C4-2B (cell line): ENCODE data around the gene DGKG.

Experiments used
- CTCF ChIP-seq: fragments of 450-650 bp; conservative IDR thresholded peaks from 2 replicates; pipeline ENCODE4 v1.5.1; 2017; ENCODE audit warnings: mild to moderate bottlenecking
- ZFX ChIP-seq: fragments of 450-650 bp; IDR thresholded peaks from 2 replicates; pipeline ENCODE4 v1.6.1; 2017

GRCh38 chr3:186380622-186381380 is 18.8 kb upstream of the DGKG start:
- no peak for TF ChIP-seq CTCF
- no peak for TF ChIP-seq ZFX
